ENCODE measurements around the gene TPCN2. TPM values are rescaled to one million over a fixed set of nuclear protein-coding genes. Genes with fewer than 3 reads are reported as not detected.

TPCN2 gene
- total RNA-seq, 4 donors from 2014 or later = 12.7 to 16.9 (median 14.2) TPM

DNA sequence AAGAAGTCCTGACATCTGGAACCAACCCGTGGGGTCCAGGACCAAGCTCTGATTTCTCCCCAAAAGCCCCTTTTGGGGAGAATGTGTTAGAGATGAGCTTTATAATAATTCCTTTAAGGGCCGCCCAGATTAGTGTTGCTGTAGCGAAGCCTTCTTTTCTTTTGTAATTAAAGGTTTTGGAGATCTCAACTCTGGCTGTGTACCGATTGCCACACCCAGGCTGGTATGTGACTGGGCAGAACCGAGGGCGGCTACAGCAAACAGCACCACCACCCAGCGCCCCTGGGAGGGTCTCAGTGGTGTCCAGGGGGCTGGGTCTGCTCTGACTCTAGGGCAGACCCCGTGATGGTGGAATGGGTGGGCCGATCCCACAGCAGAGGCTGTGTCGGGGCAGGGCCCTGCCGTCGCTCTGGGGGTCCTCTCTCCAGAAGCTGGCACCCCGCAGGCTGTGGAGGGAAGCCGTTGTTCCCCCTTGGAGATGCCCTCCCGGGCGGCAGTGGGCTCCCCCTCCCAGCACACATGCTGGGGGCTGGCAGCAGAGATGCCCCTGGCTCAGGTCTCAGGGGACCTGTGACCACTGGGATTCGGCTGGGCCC, 31.0 kb downstream of the TPCN2 start:
- no peak overlapping the region for H3K4me3 ChIP-seq (ENCODE audit: low read depth, poor library complexity, severe bottlenecking)
- WGBS, 2 donors = 87 to 88% methylated on average over 13 to 16 of the region's 17 CpGs
- no peak for TF ChIP-seq POLR2A (IDR thresholded peaks at IDR 0.05)
- TF ChIP-seq, protein P1, sequence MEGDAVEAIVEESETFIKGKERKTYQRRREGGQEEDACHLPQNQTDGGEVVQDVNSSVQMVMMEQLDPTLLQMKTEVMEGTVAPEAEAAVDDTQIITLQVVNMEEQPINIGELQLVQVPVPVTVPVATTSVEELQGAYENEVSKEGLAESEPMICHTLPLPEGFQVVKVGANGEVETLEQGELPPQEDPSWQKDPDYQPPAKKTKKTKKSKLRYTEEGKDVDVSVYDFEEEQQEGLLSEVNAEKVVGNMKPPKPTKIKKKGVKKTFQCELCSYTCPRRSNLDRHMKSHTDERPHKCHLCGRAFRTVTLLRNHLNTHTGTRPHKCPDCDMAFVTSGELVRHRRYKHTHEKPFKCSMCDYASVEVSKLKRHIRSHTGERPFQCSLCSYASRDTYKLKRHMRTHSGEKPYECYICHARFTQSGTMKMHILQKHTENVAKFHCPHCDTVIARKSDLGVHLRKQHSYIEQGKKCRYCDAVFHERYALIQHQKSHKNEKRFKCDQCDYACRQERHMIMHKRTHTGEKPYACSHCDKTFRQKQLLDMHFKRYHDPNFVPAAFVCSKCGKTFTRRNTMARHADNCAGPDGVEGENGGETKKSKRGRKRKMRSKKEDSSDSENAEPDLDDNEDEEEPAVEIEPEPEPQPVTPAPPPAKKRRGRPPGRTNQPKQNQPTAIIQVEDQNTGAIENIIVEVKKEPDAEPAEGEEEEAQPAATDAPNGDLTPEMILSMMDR (IDR thresholded peaks at IDR 0.05) = no peak

DNA sequence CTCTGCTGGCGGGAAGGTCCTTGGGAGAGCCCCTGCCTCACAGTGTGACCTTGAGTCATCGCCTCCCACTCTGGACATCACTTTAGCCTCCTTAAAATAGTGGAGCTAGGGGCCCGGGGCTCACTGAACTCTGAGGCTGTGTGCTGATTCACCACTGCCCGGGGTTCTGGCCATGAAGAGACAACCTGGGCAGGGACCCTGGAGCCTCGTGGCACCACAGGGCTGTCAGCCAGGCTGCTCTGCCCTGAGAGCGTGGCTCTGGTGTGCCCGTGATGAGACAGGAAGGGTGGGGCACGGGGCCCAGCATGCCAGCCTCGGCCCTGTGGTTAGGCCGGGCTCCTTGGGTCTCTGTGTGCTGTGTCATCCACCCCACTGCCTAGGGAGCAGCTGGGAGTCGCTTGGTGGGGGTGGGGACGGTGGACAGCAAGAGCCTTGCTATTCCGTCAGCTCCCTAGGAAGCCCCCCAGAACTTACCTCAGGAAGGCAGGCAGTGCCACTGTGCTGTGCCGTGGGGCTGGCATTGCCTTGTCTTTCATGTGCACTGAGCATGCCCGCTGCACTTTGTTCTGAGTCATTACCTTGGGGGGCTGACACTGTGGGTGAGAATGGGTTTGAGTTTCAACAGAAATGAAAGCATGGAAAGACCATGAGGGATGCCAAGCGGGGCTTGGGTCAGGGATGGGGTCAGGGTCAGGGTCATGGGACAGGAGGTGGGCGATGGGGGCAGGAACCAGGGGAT, 31.7 kb downstream of the TPCN2 start:
- intact Hi-C loops (cut with DNase I; ENCODE audit: low total_unique reads) = loop anchor here (10.0 kb wide), 1 partner anchor 246 kb away; no protein-coding TSS in a partner anchor
- DNase-seq (ENCODE audit: low spot score in 2 of 2) = no peak
- no peak overlapping the region for H3K4me3 ChIP-seq (ENCODE audit: low read depth, poor library complexity, severe bottlenecking)
- WGBS, 2 donors = 59 to 74% methylated on average over 16 to 17 of the region's 17 CpGs
- TF ChIP-seq, protein P1 (IDR thresholded peaks at IDR 0.05) = no peak
- no peak for TF ChIP-seq POLR2A (IDR thresholded peaks at IDR 0.05)

More for the DNA sequence above, 31.0 kb downstream of the TPCN2 start:
- intact Hi-C loops (cut with DNase I; ENCODE audit: low total_unique reads) = loop anchor here (10.0 kb wide), 2 partner anchors 245 to 705 kb away; no protein-coding TSS in a partner anchor
- DNase-seq (ENCODE audit: low spot score in 2 of 2) = no peak

GRCh38 chr11:69081180-69081579, 32.4 kb downstream of the TPCN2 start:
- no peak for TF ChIP-seq POLR2A (IDR thresholded peaks at IDR 0.05)
- TF ChIP-seq, protein P1 (IDR thresholded peaks at IDR 0.05) = no peak
- 92 to 97% methylated on average over 21 of the region's 23 CpGs for WGBS, 2 donors
- H3K4me3 ChIP-seq (ENCODE audit: low read depth, poor library complexity, severe bottlenecking) = no peak overlapping the region
- intact Hi-C loops (cut with DNase I; ENCODE audit: low total_unique reads) = loop anchor here (10.0 kb wide), 1 partner anchor 246 kb away; no protein-coding TSS in a partner anchor
- no peak for DNase-seq (ENCODE audit: low spot score in 2 of 2)

DNA sequence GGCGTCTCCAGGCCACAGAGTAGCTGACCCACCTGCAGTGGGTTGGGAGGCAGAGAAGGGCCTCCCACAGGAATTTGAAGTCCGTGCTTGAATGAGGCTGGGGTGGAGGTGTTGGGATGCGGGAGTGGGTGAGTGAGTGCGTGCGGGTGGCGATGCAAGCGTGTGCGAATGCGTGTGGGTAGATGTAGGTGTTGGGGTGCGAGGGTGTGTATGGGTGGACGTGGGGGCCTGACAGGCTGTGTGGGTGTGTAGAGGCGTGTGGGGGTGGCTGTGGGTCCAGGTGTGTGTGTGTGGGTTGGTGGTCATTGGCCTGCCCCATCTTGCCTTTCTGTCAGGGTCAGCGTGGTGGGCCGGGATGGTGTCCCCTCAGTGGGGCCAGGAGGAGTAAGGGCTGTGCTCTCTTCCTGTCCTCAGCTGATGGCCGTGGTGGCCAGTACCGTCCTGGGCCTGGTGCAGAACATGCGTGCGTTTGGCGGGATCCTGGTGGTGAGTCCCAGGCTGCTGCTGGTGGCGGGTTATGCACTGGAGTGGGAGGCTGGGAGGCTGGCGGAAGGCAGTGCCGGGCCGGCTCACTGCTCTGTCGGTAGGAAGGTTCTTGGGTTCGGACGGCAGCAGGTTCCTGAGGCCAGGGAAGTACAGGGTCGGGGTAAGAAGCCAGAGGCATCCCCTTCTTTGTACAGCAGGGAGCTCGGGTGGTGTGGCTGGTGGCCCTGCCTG, 35.0 kb downstream of the TPCN2 start:
- intact Hi-C loops (cut with DNase I; ENCODE audit: low total_unique reads) = loop anchor here (10.0 kb wide), 1 partner anchor 249 kb away; no protein-coding TSS in a partner anchor
- 91% methylated on average over 28 of the region's 28 CpGs for whole genome bisulfite sequencing, 2 donors
- DNase-seq (ENCODE audit: low spot score in 2 of 2) = no peak
- H3K4me3 ChIP-seq (ENCODE audit: low read depth, poor library complexity, severe bottlenecking) = no peak overlapping the region
- TF ChIP-seq, protein P1 (IDR thresholded peaks at IDR 0.05) = no peak
- TF ChIP-seq POLR2A (IDR thresholded peaks at IDR 0.05) = no peak

DNA sequence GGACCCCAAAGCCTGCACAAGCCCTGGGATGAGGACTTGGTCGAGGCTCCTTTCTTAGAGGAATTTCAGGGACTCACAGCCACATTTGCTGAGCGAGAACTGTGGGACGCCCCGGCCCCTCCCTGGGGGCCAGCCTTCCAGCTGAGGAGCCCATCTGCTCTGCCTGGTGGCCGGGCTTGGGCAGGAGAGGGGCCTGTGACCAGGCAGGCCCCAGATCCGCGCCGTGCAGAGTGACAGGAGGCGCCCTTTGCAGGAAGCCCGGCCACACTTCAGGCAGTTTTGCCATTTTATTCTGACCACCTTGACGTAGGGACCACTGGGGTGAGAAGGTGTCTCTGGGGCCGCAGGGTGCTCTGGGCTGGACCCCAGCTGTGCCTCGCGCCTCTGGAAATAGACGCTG, 35.6 kb downstream of the TPCN2 start:
- H3K4me3 ChIP-seq (ENCODE audit: low read depth, poor library complexity, severe bottlenecking) = no peak overlapping the region
- no peak for DNase-seq (ENCODE audit: low spot score in 2 of 2)
- WGBS, 2 donors = 84 to 91% methylated on average over 12 to 13 of the region's 15 CpGs
- intact Hi-C loops (cut with DNase I; ENCODE audit: low total_unique reads) = loop anchor here (10.0 kb wide), 1 partner anchor 250 kb away; no protein-coding TSS in a partner anchor
- TF ChIP-seq, protein P1 (IDR thresholded peaks at IDR 0.05) = no peak
- TF ChIP-seq POLR2A (IDR thresholded peaks at IDR 0.05) = no peak
